Embryonic facial prominence (tissue), 1 donor: ENCODE results near the gene DSTN.
"Not testable (repeated sequence)": the region's sequence is repeated elsewhere in the genome, so short reads cannot be mapped to it uniquely, and the experiment has no call there.

Experiments used
- DNase-seq: peaks from one replicate; pipeline ENCODE4 v3.0.0-alpha.2; 2016; ENCODE audit errors: extremely low spot score

Gene DSTN

GRCh38 chr20:17651129-17651759 lies 81.4 kb downstream of the DSTN start:
- no peak for DNase-seq

GRCh38 chr20:17651760-17652388 lies 82.0 kb downstream of the DSTN start:
- no peak for DNase-seq

GRCh38 chr20:17652411-17652810 lies 82.5 kb downstream of the DSTN start:
- DNase-seq = no peak

GRCh38 chr20:17653835-17654648 lies 84.2 kb downstream of the DSTN start:
- no peak for DNase-seq

DNA sequence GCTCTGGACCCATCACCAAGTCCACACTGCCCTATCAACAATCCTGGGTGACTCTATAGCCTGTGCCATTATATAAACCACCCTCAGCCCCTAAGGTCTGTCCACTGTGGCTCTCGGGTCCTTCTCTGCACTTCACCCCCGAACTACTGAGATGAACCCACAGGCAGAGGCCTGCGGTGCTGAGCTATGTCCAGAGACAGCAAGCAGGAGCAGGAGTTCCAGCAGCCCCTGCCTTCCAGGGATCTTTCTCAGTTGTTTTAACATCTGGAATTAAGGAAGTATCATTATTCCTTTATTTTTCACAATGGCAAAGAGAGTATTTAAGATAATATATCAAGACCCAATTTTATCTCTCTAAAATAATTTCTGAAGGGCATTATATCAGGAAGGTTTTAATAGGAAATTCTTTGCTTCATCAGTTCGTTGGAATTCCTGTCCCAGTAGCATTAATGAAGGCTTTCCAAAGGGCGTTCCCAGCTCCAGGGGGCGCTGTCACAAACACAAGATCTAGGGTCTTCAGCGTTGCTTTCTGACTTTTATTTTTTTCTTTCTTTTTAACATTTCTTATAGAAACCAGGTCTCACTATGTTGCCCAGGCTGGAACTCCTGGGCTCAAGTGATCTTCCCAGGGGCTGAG lies 84.9 kb downstream of the DSTN start:
- no peak for DNase-seq

DNA sequence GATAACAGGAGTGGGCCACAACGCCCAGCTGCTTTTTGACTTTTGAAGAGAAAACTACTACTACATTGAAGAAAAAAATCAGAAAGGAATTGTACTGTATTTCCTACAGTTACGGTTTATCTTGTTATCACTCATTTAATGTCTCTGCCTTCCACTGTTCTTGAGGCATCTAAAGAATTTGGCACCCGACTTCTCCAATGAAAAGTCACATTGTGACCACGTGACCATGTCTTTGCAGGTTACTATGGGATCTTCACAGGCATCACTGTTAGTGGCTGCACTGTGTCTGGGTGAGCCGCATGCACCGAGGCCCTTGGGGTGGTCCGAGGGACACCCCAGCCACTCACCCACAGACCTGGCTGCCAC lies 85.4 kb downstream of the DSTN start:
- no peak for DNase-seq

GRCh38 chr20:17655865-17656479 lies 86.1 kb downstream of the DSTN start:
- no peak for DNase-seq

- no peak for DNase-seq
Observed at GRCh38 chr20:17657079-17657825, 87.4 kb downstream of the DSTN start.

DNA sequence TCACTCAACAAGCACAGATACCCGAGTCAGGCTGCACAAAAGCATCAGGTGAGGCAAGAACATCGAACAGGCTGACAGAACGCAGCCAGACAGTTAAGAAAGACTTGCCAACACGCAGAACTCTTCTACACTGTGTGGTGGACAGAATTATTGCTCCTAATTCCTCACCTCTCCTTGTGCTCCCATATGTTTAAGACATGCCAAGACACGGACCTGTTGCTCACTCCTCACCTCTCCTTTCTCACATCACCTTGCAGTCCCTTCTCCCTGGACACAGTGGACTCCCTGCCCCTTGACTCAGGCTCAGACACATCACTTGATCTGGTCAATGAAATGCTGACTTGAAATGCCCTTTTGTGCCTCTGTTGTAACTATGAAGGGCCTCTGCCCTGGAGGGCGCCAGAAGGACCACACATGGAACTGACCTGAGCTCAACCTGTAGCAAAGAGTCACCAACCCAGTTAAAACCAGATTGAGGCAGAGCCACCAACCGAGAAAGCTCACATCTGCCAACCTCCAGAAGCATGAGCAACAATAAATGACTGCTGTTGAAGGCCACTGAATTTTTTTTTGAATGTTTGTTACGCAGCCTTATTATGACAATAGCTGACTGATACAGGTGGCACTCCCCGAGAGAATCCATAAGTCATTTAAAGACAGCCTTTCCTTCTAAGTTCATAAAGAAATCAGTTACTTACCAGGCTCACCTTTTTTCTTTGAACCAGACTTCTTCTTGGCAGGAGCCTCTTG lies 88.2 kb downstream of the DSTN start:
- DNase-seq = no peak

DNA sequence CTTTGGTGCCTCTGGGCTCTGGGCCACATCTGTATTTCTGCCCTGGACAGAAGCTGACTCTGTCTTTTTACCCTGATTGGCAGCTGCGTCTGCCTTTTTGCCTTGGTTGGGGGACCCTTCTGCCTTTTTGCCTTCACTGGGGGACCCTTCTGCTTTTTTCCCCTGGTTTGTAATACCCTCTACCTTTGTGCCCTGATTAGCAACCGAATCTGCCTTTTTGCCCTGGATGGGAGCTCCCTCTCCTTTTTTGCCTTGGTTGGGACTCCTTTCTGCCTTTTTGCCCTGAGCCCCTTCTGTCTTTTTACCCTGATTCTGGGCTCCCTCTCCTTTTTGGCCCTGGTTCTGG lies 88.7 kb downstream of the DSTN start:
- DNase-seq = no peak

- DNase-seq = not testable (repeated sequence)
Observed at GRCh38 chr20:17659344-17659743, 89.5 kb downstream of the DSTN start.
